Measurements from ENCODE around the gene MBIP.

MBIP gene

DNA sequence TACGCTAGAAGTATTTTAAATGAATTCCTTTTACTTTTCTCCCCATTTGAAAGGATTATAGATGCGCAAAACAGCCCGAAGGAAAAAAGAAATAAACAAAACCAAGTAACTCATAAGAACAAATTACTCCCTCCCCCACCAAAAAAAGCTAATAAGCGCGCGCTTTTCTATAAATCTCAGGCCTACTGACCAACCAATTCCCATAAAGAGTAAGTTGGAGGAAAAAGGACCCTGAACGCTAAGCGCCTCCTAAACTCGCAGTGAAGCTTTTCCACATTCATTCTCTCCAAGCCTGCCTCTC, 588 bp downstream of the MBIP start:
- TF ChIP-seq, protein P1, sequence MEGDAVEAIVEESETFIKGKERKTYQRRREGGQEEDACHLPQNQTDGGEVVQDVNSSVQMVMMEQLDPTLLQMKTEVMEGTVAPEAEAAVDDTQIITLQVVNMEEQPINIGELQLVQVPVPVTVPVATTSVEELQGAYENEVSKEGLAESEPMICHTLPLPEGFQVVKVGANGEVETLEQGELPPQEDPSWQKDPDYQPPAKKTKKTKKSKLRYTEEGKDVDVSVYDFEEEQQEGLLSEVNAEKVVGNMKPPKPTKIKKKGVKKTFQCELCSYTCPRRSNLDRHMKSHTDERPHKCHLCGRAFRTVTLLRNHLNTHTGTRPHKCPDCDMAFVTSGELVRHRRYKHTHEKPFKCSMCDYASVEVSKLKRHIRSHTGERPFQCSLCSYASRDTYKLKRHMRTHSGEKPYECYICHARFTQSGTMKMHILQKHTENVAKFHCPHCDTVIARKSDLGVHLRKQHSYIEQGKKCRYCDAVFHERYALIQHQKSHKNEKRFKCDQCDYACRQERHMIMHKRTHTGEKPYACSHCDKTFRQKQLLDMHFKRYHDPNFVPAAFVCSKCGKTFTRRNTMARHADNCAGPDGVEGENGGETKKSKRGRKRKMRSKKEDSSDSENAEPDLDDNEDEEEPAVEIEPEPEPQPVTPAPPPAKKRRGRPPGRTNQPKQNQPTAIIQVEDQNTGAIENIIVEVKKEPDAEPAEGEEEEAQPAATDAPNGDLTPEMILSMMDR (IDR thresholded peaks at IDR 0.05), result no peak

DNA sequence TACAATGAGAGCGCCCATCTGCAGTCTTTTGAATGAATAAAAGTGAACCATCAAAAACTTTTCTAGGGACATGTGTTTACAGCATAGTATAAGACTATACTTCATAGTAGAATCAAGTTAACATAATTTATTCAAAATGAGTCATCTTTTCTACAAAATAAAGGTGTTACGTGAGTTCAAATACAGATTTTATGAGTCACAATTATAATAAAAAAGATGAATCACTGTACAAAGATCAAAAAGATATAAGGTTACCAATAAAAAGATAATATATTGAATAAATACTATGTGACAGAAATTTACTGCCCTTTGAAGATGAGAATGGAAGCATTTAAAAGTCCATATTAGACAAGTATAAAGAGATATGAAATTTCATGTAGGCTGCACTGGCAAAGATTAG, 2.8 kb downstream of the MBIP start:
- TF ChIP-seq, protein P1 (IDR thresholded peaks at IDR 0.05), result no peak

DNA sequence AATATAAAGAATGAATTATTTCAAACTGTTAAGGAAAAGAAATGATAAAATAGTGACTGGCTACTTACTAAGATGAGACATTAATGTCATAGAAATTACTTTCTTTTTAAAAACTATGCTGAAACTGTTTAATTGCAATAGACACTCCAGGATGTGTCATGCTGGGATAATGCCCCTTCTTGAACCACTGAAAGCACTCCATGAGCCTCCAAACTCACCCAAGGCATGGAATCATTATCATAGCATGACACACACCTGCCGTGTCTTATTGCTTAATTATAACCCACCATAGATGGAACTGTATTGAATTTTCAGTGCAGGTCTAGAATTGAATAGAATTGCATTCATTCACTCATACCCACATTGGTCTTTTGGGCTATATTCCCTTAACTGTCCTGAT, 4.3 kb downstream of the MBIP start:
- TF ChIP-seq, protein P1 (IDR thresholded peaks at IDR 0.05), result no peak

DNA sequence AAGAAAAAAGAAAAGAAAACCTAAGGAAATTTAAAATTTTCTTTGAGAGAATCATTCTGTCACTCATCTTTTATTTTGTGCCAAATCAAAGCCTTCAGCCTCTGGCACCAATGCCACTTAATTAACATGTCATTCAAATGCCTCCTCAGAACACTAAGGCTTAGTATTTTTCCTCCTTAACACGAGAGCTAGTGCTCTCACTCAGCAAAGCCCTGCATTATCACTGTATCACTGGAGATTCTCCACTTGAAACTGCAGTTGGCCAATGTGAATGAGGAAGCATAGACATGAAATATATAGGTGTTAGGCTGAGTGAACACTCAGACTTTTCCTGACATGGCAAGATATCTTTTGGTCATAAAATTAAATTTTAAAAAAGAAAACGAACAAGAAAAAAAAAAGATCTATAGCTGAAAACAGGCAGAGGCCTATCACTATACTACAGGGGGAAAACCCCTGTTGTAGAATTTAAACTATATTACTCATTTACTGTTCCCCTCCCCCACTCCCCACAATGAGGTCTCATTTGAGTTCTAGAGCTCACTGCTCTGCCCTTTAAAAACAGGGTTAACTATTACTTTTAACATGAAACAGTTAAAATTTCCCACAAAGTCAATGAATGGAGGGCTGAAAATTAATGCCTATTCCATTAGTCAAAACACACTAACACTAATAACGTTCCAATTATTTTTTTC, 5.1 kb downstream of the MBIP start:
- TF ChIP-seq, protein P1 (IDR thresholded peaks at IDR 0.05), result no peak

DNA sequence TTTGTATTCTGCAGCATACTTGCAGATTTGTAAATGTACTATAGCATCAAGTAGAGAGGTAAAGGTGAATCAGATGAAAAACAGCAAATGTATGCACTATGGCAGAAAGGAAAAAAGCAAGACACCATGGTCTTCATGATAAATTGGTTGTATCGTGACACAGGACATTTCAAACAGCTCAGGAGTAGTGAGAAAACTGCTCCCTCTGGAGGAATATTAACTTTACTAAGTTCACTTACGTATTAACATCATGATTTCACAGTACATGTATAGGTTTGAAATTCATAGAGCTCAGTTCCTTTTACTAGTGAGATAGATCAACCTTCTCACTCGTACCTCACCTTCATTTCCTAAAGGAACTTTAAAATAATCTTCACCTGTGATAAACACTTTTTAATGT, 6.5 kb downstream of the MBIP start:
- TF ChIP-seq, protein P1 (IDR thresholded peaks at IDR 0.05), result peak; percentile 23; the same call in 1 of the 2 replicates

DNA sequence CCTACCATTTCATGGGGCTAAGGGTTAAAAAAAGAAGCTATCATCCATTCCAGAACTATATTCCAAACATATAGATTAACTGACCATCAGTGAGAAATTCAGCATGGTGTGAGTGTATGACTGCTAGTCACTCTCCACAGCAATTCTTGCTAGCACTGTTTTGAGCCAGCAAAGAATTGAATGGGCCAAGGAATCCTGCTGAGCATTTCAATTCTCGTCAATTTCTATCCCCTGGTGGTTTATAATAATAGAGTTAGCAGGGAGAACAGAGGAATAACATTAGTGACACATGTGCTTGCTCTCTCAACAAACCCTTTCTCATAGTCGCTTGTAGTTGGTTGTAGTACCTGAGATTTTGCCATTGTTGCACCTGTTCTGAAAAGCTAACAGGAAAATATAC, 7.2 kb downstream of the MBIP start:
- TF ChIP-seq, protein P1 (IDR thresholded peaks at IDR 0.05), result no peak

DNA sequence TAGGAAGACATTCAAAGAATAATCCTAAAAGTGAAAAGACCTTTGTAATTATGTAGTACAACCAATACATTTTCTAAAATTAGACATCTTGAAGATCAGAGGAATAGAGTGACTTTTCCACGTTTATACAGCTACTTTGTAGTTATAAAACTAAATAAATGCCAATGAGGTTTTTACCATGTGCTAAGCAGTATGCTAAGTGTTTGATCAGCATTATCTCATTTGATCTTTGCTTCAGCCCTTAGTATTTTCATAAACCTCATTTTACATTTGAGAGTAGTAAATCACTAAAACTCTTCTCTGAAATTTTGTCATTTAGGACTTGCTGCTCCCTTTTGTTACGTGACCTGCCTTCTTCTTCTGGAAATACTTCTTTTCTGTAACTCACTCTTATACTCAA, 13.6 kb downstream of the MBIP start:
- TF ChIP-seq, protein P1 (IDR thresholded peaks at IDR 0.05), result no peak

DNA sequence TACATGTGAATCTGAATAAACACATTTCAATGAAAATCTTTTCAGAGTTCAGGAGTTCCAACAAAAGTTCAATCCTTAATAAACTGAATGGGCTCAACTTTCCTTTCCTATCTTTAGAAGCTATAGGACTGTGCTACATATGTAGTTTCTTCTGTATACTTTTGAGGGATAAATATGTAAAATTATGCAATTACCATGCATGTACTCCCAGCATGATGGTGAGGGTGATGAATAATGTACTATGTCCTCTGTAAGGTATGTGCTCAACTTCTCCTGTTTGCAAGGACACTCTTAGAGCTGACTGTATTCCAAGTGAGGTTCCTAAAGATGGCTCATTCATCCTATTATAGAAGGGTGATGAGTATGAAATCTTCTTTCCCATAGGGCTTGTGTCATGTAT, 15.5 kb downstream of the MBIP start:
- TF ChIP-seq, protein P1 (IDR thresholded peaks at IDR 0.05), result no peak
